ENCODE measurements around the gene SAPCD2.

GRCh38 chr9:137044502-137045177 is 25.7 kb downstream of the SAPCD2 start:
- TF ChIP-seq POLR2A (IDR thresholded peaks at IDR 0.05) = no peak
- no peak for TF ChIP-seq EP300 (IDR thresholded peaks at IDR 0.05)
